Uterus (tissue), 2 donors: ENCODE measurements around the gene GNB1.
"Not testable (repeated sequence)": the region's sequence is repeated elsewhere in the genome, so short reads cannot be mapped to it uniquely, and the experiment has no call there.

Source experiments
- POLR2A ChIP-seq, 2 donors: fragments of 450-650 bp; IDR thresholded peaks; one replicate each; pipeline ENCODE4 v1.6.1; 2016; ENCODE audit warnings: antibody characterized with exemption in 2 of 2, mild to moderate bottlenecking in 1 of 2, moderate library complexity in 1 of 2
- TF ChIP-seq, protein P1 (sequence below), 4 experiments: fragments of 200-600 bp in 2 of 4; fragments of 450-650 bp in 2 of 4; sonication (generic) in 2 of 4; IDR thresholded peaks; one replicate each; pipeline ENCODE4 v1.5.1; 2016 to 2019; ENCODE audit warnings: antibody characterized with exemption in 4 of 4, mild to moderate bottlenecking in 2 of 4, moderate library complexity in 1 of 4

DNA sequence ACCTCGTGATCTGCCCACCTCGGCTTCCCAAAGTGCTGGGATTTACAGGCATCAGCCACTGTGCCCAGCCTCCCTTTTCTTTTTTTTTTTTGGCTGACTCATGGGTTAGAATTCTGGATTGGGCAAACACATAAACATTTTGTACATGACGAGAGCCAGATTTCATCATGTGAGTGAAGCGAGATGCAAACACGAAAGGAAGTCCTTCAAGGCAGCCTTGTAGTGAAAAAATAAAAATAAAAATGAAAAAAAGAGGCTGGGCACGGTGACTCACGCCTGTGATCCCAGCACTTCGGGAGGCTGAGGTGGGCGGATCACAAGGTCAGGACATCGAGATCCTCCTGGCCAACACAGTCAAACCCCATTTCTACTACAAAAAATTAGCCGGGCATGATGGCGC is 149.9 kb downstream of the GNB1 start:
- TF ChIP-seq, protein P1, sequence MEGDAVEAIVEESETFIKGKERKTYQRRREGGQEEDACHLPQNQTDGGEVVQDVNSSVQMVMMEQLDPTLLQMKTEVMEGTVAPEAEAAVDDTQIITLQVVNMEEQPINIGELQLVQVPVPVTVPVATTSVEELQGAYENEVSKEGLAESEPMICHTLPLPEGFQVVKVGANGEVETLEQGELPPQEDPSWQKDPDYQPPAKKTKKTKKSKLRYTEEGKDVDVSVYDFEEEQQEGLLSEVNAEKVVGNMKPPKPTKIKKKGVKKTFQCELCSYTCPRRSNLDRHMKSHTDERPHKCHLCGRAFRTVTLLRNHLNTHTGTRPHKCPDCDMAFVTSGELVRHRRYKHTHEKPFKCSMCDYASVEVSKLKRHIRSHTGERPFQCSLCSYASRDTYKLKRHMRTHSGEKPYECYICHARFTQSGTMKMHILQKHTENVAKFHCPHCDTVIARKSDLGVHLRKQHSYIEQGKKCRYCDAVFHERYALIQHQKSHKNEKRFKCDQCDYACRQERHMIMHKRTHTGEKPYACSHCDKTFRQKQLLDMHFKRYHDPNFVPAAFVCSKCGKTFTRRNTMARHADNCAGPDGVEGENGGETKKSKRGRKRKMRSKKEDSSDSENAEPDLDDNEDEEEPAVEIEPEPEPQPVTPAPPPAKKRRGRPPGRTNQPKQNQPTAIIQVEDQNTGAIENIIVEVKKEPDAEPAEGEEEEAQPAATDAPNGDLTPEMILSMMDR (IDR thresholded peaks at IDR 0.05), result not testable (repeated sequence)
- TF ChIP-seq POLR2A (IDR thresholded peaks at IDR 0.05), result not testable (repeated sequence)
